Dermis microvascular lymphatic vessel endothelial cell (primary cell): ENCODE measurements around the gene CFAP43. TPM values are rescaled to one million over a fixed set of nuclear protein-coding genes. Genes with fewer than 3 reads are reported as not detected.
"Not testable (repeated sequence)": the region's sequence is repeated elsewhere in the genome, so short reads cannot be mapped to it uniquely, and the experiment has no call there.

Source experiments
- DNase-seq, 2 donors: peaks; one replicate each; pipeline versions ENCODE4 v3.0.0 to v3.0.0-alpha.2; 2010; ENCODE audit warnings: low read depth in 2 of 2
- total RNA-seq: library from RNA; depleted of rRNA; stranded (reverse); fragments of >200 nt; gene quantifications from 2 replicates; pipeline ENCODE4 v1.2.1, GENCODE V29; 2014

Gene CFAP43
- total RNA-seq, 1 donor from 2014 or later, result under 0.01 TPM

GRCh38 chr10:104256335-104256961 is 24.3 kb upstream of the CFAP43 start:
- peak in 1 of 2 donors; percentile 55 for DNase-seq

GRCh38 chr10:104255311-104255981 is 23.3 kb upstream of the CFAP43 start:
- DNase-seq, result peak; percentile 90 to 97

- peak in 1 of 2 donors; percentile 78 for DNase-seq
Observed at GRCh38 chr10:104254493-104255310, 22.5 kb upstream of the CFAP43 start, which contains the start of gene GSTO1. GSTO1 (plus strand) TSS chr10:104254892; CDS start chr10:104254929, 37 bp downstream.

- no peak for DNase-seq
Observed at GRCh38 chr10:104253606-104254410, 21.6 kb upstream of the CFAP43 start.

GRCh38 chr10:104253106-104253505 is 20.9 kb upstream of the CFAP43 start:
- DNase-seq, result no peak

- DNase-seq, result no peak
Observed at GRCh38 chr10:104252368-104252767, 20.2 kb upstream of the CFAP43 start.

GRCh38 chr10:104251443-104251842 is 19.3 kb upstream of the CFAP43 start:
- no peak for DNase-seq

GRCh38 chr10:104250371-104250770 is 18.2 kb upstream of the CFAP43 start:
- DNase-seq, result no peak

- not testable (repeated sequence) for DNase-seq
Observed at GRCh38 chr10:104248931-104249330, 16.8 kb upstream of the CFAP43 start.

- DNase-seq, result no peak
Observed at GRCh38 chr10:104247513-104248146, 15.5 kb upstream of the CFAP43 start.

- no peak for DNase-seq
Observed at GRCh38 chr10:104246976-104247375, 14.8 kb upstream of the CFAP43 start.

- no peak for DNase-seq
Observed at GRCh38 chr10:104245066-104245632, 13.0 kb upstream of the CFAP43 start.

- DNase-seq, result no peak
Observed at GRCh38 chr10:104243512-104243911, 11.3 kb upstream of the CFAP43 start.

- DNase-seq, result not testable (repeated sequence)
Observed at GRCh38 chr10:104243009-104243408, 10.8 kb upstream of the CFAP43 start.

GRCh38 chr10:104242545-104242944 is 10.4 kb upstream of the CFAP43 start:
- DNase-seq, result no peak

- no peak for DNase-seq
Observed at GRCh38 chr10:104240078-104240477, 7.9 kb upstream of the CFAP43 start.

- no peak for DNase-seq
Observed at GRCh38 chr10:104235801-104236200, 3.6 kb upstream of the CFAP43 start.

- DNase-seq, result no peak
Observed at GRCh38 chr10:104234934-104235333, 2.8 kb upstream of the CFAP43 start.

GRCh38 chr10:104233817-104234216 is 1.7 kb upstream of the CFAP43 start:
- no peak for DNase-seq

- DNase-seq, result no peak
Observed at GRCh38 chr10:104232613-104233102, 494 bp upstream of the CFAP43 start.
